CD4-positive, alpha-beta T cell treated with Interleukin-4 for 4 hours (primary cell): ENCODE data around the gene ACP7.
"Not testable (repeated sequence)": the region's sequence is repeated elsewhere in the genome, so short reads cannot be mapped to it uniquely, and the experiment has no call there.

ENCODE experiments used
- DNase-seq: peaks from one replicate; pipeline ENCODE4 v3.0.0-alpha.2; 2020

Gene ACP7, protein sequence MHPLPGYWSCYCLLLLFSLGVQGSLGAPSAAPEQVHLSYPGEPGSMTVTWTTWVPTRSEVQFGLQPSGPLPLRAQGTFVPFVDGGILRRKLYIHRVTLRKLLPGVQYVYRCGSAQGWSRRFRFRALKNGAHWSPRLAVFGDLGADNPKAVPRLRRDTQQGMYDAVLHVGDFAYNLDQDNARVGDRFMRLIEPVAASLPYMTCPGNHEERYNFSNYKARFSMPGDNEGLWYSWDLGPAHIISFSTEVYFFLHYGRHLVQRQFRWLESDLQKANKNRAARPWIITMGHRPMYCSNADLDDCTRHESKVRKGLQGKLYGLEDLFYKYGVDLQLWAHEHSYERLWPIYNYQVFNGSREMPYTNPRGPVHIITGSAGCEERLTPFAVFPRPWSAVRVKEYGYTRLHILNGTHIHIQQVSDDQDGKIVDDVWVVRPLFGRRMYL

DNA sequence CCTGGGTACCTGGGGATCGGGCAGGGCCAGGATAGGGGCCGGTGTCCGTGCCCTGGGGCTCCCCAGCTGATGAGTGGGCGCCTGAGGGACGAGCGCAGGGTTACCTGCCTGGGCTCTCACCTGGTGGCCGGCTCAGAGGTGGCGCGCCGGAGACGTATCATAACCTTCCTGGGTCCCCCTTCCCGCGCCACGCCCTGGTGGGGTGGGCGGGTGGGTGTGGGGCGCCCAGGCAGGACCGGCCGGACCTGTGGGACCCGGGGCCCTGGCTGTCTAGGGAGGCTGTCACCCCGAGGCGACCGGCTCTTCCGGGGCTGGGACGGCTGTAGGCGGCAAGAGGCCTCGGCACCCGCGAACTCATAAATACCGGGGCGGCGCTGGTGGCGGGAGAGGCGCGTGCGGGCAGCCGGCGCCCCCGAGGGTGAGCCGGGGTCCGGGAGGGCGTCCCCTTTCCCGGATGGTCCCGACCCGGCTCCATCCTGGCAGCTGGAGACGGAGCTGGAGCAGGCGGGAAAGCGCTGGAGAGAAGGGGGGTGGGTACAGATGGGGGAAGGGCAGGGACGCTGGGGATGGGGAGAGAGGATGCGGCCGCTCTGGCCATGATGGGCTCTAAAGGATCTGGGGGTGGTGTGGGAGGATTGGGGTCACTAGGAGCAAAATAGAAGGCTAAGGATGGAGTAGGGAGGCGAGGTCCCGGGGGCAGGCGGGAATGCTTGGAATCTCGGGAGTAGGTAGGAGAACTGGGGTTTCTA is at the start of gene ACP7:
TSS of gene ACP7 (plus strand) at position 386 of the 749 bp plus-strand sequence. CDS start 902 bp downstream, outside the sequence.
- peak; percentile 4 for DNase-seq

- no peak for DNase-seq
Measured at GRCh38 chr19:39036581-39036980, 47.6 kb upstream of the ACP7 start.

GRCh38 chr19:39037194-39037593 is 47.0 kb upstream of the ACP7 start:
- DNase-seq, result no peak

DNA sequence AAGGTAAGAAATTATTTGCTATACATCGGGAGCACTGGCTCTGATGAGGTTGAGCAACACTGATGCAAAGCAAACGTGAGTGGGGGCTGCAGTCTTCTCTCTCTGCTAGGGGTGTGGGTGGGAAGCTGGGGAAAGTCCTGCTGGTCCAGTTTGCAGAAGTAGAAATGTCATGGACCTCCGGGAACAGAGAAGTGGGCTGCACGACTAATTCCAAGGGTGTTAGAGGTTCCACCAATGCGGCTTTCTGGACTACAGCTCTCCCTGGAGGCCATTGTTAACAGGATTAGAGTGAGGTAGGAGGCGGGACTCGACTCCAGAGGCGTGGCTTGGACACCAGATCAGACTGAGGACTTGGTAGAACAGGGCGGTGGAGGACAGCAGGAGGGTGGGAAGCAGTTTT is 46.1 kb upstream of the ACP7 start:
- no peak for DNase-seq

DNA sequence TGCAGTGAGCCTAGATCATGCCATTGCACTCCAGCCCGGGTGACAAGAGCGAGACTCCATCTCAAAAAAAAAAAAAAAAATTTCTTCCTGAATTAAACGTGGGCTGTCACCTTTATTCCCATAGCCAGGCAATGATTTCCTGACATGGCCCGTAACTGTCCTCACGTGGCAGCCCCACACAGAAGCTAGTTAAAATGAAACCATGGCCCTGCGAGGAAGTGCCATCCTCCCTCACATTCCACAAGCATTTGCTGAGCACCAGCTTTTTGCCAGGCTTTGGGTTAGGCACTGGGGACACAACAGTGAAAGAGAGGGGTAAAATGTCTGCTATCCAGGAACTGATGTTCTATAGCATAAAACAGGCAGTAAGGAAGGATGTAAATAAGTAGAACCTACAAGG is 38.7 kb upstream of the ACP7 start:
- DNase-seq, result no peak

GRCh38 chr19:39046037-39046821 is 37.9 kb upstream of the ACP7 start:
- no peak for DNase-seq

- no peak for DNase-seq
Measured at GRCh38 chr19:39047073-39047472, 37.1 kb upstream of the ACP7 start.

DNA sequence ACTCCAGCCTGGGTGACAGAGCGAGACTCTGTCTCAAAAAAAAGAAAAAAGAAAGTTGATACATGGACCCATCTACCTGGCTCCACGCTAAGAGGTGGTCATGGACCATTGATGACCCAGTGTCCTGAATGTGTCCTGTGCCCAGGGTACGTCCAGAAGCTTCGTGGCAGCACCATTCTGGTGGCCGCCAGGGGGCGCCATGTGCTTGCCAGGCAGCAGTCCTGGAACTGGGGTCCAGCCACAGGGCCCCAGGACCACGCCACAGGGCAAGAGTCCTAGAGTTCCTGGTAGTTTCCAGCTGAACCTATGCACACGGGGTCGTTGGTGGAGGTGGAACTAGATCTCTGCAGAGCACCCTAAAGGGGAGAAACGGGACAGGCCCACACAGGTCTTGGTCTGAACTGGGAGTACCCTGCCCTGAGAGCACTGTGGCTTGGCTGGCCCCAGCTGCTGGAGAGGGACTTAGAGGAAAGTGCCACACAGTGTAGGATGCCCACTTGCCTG is 31.9 kb upstream of the ACP7 start:
- DNase-seq, result peak; percentile 56

DNA sequence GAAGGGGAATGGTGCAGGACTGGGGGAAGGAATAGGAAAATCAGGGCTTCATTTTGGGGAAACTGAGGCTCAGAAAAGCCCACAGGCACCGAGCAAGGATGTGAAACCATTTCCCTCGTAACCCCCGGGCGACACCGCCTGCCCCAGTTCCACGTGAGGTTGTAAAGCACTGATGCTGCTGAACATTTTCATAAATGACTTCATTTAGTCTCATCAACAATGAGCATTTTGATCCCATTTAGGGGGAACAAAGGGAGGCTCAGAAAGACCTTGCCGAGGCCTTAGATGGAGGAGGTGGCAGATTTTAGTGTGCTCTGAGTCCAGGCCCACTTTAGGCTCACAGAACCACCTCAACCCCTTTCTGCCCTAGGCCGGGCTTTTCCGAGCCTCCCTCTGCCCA is 31.3 kb upstream of the ACP7 start:
- DNase-seq, result no peak

GRCh38 chr19:39053276-39054090 is 30.7 kb upstream of the ACP7 start:
- DNase-seq, result no peak

GRCh38 chr19:39054091-39054470 is 30.1 kb upstream of the ACP7 start:
- no peak for DNase-seq

GRCh38 chr19:39057615-39058014 is 26.6 kb upstream of the ACP7 start:
- DNase-seq, result no peak

- DNase-seq, result no peak
Measured at GRCh38 chr19:39059302-39059701, 24.9 kb upstream of the ACP7 start.

GRCh38 chr19:39060171-39060570 is 24.0 kb upstream of the ACP7 start:
- DNase-seq, result no peak

DNA sequence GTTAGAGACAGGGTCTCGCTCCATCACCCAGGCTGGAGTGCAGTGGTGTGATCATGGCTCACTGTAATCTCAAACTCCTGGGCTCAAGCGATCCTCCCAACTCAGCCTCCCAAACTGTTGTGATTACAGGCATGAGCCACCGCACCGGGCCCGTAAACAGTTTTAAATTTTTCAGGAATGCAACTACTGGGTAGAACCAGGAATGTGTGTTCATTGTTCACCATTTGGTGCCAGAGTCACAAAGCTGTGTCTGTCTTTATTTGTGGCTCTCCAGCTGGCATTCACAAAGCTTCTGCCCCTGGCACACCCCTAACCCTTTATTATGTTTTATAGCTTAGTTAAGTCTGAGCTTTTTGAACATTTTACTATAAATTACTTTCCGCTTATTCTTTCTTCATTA is 19.8 kb upstream of the ACP7 start:
- no peak for DNase-seq

DNA sequence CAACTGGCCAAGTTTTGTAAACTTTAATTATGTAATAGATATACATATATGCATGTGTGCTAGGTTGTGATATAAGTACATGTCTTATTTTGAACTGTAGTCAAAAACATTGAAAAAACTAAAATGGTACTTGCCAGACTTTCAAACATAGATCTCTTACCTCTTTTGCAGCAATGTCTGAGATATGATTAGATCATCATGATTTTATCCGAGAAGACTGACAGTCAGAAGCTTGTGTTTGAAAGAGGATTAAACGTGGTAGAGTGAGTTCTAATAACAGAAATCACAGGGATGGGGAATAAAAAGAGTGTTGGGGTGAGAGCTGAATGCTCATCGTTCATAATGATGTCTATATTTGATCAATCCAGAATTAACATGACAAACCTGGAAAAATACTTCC is 18.2 kb upstream of the ACP7 start:
- no peak for DNase-seq

DNA sequence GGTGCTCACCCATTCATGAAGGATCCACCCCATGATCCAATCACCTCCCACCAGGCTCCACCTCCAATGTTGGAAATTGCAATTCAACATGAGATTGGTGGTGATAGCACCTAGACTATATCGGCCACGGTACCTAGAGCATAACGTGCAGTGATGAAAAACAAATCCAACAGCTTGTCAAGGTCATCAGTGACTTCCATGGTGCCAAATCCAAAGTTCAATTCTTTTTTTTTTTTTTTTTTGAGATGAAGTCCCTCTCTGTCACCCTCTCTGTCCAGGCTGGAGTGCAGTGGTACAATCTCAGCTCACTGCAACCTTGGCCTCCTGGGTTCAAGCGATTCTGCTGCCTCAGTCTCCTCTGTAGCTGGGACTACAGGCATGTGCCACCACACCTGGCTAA is 17.1 kb upstream of the ACP7 start:
- DNase-seq, result no peak

DNA sequence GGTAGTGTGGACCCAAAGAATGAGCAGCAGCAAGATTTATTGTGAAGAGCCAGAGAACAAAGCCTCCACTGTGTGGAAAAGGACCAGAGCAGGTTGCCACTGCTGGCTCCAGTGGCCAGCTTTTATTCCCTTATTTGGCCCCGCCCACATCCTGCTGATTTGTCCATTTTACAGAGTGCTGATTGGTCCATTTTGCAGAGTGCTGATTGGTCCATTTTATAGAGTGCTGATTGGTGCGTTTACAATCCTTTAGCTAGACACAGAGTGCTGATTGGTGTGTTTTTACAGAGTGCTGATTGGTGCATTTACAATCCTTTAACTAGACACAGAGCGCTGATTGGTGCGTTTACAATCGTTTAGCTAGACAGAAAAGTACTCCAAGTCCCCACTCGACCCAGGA is 15.9 kb upstream of the ACP7 start:
- DNase-seq, result not testable (repeated sequence)

GRCh38 chr19:39070888-39071287 is 13.3 kb upstream of the ACP7 start:
- no peak for DNase-seq

- no peak for DNase-seq
Measured at GRCh38 chr19:39074205-39074692, 9.9 kb upstream of the ACP7 start.

DNA sequence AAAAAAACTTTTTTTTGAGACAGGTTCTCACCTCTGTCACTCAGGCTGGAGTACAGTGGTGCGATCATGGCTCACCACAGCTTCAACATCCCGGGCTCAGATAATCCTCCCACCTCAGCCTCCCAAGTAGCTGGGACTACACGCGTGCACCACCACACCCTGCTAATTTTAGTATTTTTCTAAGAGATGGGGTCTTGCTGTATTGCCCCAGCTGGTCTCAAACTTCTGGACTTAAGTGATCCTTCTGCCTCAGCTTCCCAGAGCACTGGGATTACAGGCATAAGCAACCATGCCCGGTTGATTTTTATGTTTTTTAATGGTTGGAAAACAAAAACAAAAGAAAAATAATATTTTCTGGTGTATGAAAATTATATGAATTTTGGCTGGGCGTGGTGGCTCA is 9.2 kb upstream of the ACP7 start:
- DNase-seq, result no peak

GRCh38 chr19:39077323-39077722 is 6.8 kb upstream of the ACP7 start:
- DNase-seq, result no peak
